Neural crest cell (in vitro differentiated cells): Measurements from ENCODE around the gene NKIRAS1. TPM values are rescaled to one million over a fixed set of nuclear protein-coding genes. Genes with fewer than 3 reads are reported as not detected.
A peak's percentile ranks its signal among the peaks of the same experiment; 100 is the strongest.

Experiments used
- DNase-seq: peaks from one replicate; pipeline ENCODE4 v3.0.0; 2021; ENCODE audit warnings: low read depth, mixed read lengths, low spot score
- H3K27ac Mint-ChIP-seq: one replicate; pipeline ENCODE4 v1.8.0; 2021; ENCODE audit warnings: mild to moderate bottlenecking, mixed read lengths; ENCODE audit not compliant: unreplicated experiment
- H3K27me3 Mint-ChIP-seq: 2 replicates; pipeline ENCODE4 v1.8.0; 2021; ENCODE audit warnings: low read depth, mild to moderate bottlenecking, mixed read lengths
- H3K36me3 Mint-ChIP-seq: 2 replicates; pipeline ENCODE4 v1.8.0; 2021; ENCODE audit warnings: low read depth, mild to moderate bottlenecking, mixed read lengths
- H3K4me1 Mint-ChIP-seq: 2 replicates; pipeline ENCODE4 v1.8.0; 2021; ENCODE audit warnings: mixed read lengths
- H3K4me3 Mint-ChIP-seq: one replicate; pipeline ENCODE4 v1.8.0; 2021; ENCODE audit warnings: mild to moderate bottlenecking, mixed read lengths
- H3K9me3 Mint-ChIP-seq: 2 replicates; pipeline ENCODE4 v1.8.0; 2021; ENCODE audit warnings: mixed read lengths
- long read RNA-seq: library from polyadenylated mRNA; unstranded; transcript quantifications from one replicate; pipeline ENCODE4 v2.0.0, GENCODE V29; 2020
- total RNA-seq: library from RNA; stranded (reverse); gene quantifications from 2 replicates; pipeline ENCODE4 v1.2.1, GENCODE V29; 2021
- TF ChIP-seq, protein P1 (sequence below): fragments of 200-600 bp; sonication (generic); conservative IDR thresholded peaks from 2 replicates; pipeline ENCODE4 v1.5.0; 2021; ENCODE audit warnings: antibody characterized with exemption, mild to moderate bottlenecking

NKIRAS1 gene
- total RNA-seq = 8.8 and 9.7 TPM in 2 replicates
- long read RNA-seq, transcript NKIRAS1-206 (5 exons, 2,014 nt) = major isoform, 20 of 31 reads
- long read RNA-seq, partial matches to known transcripts = 0 of 31 reads
- long read RNA-seq, other reads (novel, unspliced or antisense) = 10 of 31 reads

DNA sequence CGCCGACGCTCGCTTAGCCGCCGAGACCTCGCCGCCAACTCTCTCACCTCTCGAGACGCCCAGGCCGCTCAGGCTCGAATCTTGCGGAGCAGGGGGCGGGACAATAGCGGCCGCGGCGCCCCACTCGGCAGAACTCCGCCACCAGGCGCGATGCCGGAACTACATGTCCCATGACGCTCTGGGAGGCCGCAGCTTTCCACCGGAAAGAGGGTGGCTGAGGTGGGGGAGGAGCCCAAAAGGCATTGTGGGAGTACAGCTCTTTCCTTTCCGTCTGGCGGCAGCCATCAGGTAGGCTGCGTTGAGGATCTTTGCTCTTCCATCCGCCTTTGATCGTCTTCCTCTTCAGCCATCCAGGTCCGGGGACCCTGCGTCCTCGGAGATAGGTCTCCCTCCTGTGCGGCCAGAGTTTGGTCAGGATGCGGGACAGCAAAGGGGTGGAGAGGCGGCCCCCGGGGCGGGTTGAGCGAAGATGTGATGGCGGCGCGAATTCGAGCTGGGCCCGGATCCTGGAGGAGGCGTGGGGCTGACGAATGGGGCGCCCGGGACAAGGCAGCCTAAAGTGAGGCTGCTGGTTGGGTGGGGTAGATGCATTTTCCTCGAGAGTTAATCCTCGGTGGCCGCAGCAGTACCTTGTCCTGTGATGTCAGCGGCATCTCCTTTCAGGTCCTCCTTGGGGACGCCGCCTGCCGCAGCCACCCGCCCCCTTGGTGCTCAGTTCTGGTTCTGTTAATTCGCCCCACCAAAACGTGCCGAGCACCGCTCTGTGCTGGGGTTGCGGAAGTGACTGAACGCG is at the start of gene NKIRAS1, which contains the start of gene RPL15:
TSS of gene NKIRAS1 (minus strand) at position 105 of the 793 bp plus-strand sequence. CDS start 6,086 bp downstream, outside the sequence.
TSS of gene RPL15 (plus strand) at position 247 of the 793 bp plus-strand sequence. CDS start 728 bp downstream, outside the sequence.
- no peaks in the 10 kb centered on the region for H3K9me3 Mint-ChIP-seq
- H3K27me3 Mint-ChIP-seq = peaks cover 3% of the 10 kb centered on the region
- H3K36me3 Mint-ChIP-seq = peaks cover 44% of the 10 kb centered on the region
- H3K27ac Mint-ChIP-seq = peak within 1 kb of the TSS; percentile 99
- peaks cover 63% of the 10 kb centered on the region for H3K4me1 Mint-ChIP-seq
- H3K4me3 Mint-ChIP-seq = peak within 1 kb of the TSS; percentile 100
- TF ChIP-seq, protein P1, sequence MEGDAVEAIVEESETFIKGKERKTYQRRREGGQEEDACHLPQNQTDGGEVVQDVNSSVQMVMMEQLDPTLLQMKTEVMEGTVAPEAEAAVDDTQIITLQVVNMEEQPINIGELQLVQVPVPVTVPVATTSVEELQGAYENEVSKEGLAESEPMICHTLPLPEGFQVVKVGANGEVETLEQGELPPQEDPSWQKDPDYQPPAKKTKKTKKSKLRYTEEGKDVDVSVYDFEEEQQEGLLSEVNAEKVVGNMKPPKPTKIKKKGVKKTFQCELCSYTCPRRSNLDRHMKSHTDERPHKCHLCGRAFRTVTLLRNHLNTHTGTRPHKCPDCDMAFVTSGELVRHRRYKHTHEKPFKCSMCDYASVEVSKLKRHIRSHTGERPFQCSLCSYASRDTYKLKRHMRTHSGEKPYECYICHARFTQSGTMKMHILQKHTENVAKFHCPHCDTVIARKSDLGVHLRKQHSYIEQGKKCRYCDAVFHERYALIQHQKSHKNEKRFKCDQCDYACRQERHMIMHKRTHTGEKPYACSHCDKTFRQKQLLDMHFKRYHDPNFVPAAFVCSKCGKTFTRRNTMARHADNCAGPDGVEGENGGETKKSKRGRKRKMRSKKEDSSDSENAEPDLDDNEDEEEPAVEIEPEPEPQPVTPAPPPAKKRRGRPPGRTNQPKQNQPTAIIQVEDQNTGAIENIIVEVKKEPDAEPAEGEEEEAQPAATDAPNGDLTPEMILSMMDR = peak; percentile 54
- DNase-seq = peak; percentile 94

DNA sequence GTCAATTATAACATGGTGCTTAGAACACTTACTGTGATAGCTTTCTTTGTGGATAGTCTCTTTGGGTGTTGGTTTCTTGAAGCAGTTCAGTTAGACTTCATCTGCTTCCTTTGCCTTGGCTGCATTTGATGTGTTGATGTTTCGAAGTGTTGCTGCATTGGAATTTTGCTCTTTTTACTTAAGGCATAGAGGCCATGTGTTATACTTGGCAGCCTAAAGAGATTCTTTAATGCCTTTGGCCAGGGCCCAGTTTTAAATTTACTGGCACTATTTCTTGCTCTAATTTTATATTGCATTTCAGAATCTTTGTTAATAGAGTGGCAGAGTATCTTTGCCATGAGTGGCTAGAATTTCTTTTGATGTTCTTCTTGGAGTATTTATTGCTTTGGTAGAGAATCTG is 49.5 kb upstream of the NKIRAS1 start:
- no peaks in the 10 kb centered on the region for H3K9me3 Mint-ChIP-seq
- no peaks in the 10 kb centered on the region for H3K27me3 Mint-ChIP-seq
- no peak overlapping the region for H3K4me3 Mint-ChIP-seq
- H3K36me3 Mint-ChIP-seq = peaks cover 8% of the 10 kb centered on the region
- TF ChIP-seq, protein P1 = no peak
- no peaks in the 10 kb centered on the region for H3K4me1 Mint-ChIP-seq
- no peak for DNase-seq
- H3K27ac Mint-ChIP-seq = no peak overlapping the region

DNA sequence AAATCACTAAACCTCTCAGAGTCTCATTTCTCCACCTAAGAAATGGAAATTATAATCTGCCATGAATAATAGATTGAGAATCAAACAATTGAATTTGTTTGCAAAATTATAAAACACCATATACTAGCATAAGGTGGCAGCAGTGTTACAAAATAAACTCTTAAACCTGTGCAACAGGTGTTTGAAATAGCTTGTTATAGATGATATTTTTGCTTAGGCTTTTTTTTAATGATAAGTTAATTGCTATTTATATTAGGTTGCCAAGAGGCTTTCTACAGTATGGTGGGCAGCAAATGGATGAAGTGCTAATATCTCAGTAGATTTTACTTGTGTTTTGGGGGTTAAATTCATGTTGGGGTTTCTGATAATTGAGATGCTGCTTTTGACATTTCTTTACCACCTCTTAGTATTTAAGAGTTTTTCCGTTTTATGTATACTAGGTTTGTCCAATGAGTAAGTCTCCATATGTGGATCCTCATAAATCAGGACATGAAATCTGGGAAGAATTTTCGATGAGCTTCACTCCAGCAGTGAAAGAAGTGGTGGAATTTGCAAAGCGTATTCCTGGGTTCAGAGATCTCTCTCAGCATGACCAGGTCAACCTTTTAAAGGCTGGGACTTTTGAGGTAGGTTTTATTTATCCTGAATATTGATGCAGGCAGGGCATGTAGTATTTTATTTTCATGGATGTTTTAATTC is 47.9 kb upstream of the NKIRAS1 start:
- Mint-ChIP-seq H3K4me1 (no peaks in the 10 kb centered on the region), H3K4me3 (no peak overlapping the region), H3K9me3 (no peaks in the 10 kb centered on the region), H3K27me3 (no peaks in the 10 kb centered on the region), H3K27ac (no peak overlapping the region), H3K36me3 (peaks cover 8% of the 10 kb centered on the region)
- TF ChIP-seq, protein P1 = no peak
- no peak for DNase-seq

DNA sequence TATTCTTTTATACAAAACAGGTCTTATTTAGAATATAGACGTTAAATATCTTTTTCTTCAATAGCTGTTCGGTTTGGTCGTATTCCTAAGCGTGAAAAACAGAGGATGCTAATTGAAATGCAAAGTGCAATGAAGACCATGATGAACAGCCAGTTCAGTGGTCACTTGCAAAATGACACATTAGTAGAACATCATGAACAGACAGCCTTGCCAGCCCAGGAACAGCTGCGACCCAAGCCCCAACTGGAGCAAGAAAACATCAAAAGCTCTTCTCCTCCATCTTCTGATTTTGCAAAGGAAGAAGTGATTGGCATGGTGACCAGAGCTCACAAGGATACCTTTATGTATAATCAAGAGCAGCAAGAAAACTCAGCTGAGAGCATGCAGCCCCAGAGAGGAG is 45.1 kb upstream of the NKIRAS1 start:
- H3K4me1 Mint-ChIP-seq = peaks cover 3% of the 10 kb centered on the region
- peaks cover 5% of the 10 kb centered on the region for H3K36me3 Mint-ChIP-seq
- no peak overlapping the region for H3K4me3 Mint-ChIP-seq
- no peak for DNase-seq
- no peaks in the 10 kb centered on the region for H3K27me3 Mint-ChIP-seq
- TF ChIP-seq, protein P1 = no peak
- H3K27ac Mint-ChIP-seq = peak overlapping the region; percentile 5
- H3K9me3 Mint-ChIP-seq = no peaks in the 10 kb centered on the region

DNA sequence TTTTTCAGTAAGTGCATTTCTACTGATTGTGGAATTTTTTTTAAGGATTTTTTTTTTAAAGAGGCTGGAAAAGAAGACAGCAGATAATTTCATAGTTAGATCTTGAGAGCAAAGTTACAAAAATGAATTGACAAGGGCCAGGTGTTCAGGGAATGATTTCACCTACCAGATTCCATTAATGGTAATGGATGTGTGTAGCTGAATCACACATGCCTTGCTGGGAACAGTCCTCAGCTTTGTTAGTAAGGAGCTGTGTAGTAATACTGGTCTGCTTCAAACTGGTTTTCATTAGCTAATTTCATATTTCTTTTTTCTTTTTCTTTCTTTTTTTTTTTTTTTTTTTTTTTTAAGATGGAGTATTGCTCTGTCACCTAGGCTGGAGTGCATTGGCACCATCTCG is 44.3 kb upstream of the NKIRAS1 start:
- no peak for DNase-seq
- Mint-ChIP-seq H3K9me3 (no peaks in the 10 kb centered on the region), H3K4me1 (peaks cover 3% of the 10 kb centered on the region), H3K36me3 (peaks cover 5% of the 10 kb centered on the region), H3K27me3 (no peaks in the 10 kb centered on the region), H3K4me3 (no peak overlapping the region), H3K27ac (no peak overlapping the region)
- TF ChIP-seq, protein P1 = no peak
